ENCODE measurements around the gene MYH6.

DNA sequence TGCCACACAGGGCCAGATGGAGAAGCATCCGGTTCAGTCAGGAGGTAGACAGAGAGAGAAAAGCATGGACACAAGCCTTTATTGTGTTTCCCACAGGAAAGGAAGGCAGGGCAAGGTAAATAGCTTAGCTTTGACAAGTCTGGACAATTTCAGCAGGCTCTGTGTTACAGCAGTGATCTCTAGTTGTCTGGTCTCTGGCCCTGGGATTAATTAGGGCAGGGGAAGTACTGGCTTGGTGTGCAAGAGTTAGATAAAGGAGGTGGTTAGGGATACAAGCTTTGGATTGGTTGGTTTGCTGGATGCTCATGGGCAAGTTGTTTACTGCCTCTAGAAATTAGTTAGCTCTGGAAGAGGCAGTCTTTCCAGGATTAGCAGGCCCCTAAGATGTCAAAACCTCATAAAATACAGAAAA is 46.4 kb upstream of the MYH6 start:
- TF ChIP-seq, protein P1, sequence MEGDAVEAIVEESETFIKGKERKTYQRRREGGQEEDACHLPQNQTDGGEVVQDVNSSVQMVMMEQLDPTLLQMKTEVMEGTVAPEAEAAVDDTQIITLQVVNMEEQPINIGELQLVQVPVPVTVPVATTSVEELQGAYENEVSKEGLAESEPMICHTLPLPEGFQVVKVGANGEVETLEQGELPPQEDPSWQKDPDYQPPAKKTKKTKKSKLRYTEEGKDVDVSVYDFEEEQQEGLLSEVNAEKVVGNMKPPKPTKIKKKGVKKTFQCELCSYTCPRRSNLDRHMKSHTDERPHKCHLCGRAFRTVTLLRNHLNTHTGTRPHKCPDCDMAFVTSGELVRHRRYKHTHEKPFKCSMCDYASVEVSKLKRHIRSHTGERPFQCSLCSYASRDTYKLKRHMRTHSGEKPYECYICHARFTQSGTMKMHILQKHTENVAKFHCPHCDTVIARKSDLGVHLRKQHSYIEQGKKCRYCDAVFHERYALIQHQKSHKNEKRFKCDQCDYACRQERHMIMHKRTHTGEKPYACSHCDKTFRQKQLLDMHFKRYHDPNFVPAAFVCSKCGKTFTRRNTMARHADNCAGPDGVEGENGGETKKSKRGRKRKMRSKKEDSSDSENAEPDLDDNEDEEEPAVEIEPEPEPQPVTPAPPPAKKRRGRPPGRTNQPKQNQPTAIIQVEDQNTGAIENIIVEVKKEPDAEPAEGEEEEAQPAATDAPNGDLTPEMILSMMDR (IDR thresholded peaks at IDR 0.05) = no peak
- TF ChIP-seq POLR2A (IDR thresholded peaks at IDR 0.05) = no peak
